ENCODE results near the gene SND1.

The SND1 gene

DNA sequence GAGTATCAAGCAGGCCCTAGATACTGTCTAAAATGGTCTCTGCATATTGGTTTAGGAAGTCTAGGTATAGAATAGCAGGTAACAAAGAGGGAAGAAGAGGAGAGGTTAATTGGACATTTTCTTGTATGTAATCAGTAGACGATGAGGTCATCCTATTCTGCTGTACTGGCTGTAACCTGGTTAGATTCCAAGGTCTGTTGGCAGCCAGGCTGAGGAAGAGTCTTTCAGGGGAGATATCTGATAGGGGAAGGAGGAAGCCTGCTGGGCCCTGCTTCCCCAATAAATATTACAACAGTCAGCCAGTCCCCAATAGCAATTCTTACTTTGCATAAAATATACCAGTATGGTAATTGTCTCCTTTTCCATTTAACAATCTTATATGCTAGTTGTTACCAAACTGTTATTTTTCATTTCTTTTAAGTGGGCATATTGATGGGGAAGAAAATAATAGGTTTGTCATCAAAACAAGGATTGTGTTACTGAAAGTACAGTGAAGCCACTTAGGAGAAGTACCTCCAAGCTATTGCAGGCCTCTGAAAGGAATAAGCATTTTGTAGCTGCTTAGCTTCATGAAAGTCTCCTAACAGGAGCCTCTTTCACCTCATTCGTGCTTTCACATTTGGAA is 192.8 kb downstream of the SND1 start (continued):
- TF ChIP-seq ZNF558 (tag by site-specific recombination; IDR thresholded peaks at IDR 0.05), result no peak
- TF ChIP-seq, protein P1, sequence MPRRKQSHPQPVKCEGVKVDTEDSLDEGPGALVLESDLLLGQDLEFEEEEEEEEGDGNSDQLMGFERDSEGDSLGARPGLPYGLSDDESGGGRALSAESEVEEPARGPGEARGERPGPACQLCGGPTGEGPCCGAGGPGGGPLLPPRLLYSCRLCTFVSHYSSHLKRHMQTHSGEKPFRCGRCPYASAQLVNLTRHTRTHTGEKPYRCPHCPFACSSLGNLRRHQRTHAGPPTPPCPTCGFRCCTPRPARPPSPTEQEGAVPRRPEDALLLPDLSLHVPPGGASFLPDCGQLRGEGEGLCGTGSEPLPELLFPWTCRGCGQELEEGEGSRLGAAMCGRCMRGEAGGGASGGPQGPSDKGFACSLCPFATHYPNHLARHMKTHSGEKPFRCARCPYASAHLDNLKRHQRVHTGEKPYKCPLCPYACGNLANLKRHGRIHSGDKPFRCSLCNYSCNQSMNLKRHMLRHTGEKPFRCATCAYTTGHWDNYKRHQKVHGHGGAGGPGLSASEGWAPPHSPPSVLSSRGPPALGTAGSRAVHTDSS (tag by site-specific recombination; IDR thresholded peaks at IDR 0.05), result peak; percentile 76
- TF ChIP-seq ZXDB (tag by site-specific recombination; IDR thresholded peaks at IDR 0.05), result peak; percentile 48; the same call in 1 of the 2 replicates
- 0 out of 2 replicates have a peak, but pooled peaks have one; percentile 18 for TF ChIP-seq ZNF335 (tag by site-specific recombination; conservative IDR thresholded peaks at IDR 0.05)
- no peak for TF ChIP-seq WT1 (tag by site-specific recombination; IDR thresholded peaks at IDR 0.05)
- TF ChIP-seq ZNF433 (tag by site-specific recombination; IDR thresholded peaks at IDR 0.05; ENCODE audit: low read depth), result no peak
- peak; percentile 82 for TF ChIP-seq ZBTB21 (tag by site-specific recombination; IDR thresholded peaks at IDR 0.05)
- TF ChIP-seq ZNF423 (tag by site-specific recombination; IDR thresholded peaks at IDR 0.05), result no peak
- TF ChIP-seq ZNF239 (tag by site-specific recombination; IDR thresholded peaks at IDR 0.05), result no peak
- TF ChIP-seq ZNF24 (tag by site-specific recombination; IDR thresholded peaks at IDR 0.05), result 0 out of 2 replicates have a peak, but pooled peaks have one; percentile 25
- TF ChIP-seq, protein P2, sequence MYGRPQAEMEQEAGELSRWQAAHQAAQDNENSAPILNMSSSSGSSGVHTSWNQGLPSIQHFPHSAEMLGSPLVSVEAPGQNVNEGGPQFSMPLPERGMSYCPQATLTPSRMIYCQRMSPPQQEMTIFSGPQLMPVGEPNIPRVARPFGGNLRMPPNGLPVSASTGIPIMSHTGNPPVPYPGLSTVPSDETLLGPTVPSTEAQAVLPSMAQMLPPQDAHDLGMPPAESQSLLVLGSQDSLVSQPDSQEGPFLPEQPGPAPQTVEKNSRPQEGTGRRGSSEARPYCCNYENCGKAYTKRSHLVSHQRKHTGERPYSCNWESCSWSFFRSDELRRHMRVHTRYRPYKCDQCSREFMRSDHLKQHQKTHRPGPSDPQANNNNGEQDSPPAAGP (tag by site-specific recombination; IDR thresholded peaks at IDR 0.05), result no peak
- TF ChIP-seq ZNF146 (tag by site-specific recombination; IDR thresholded peaks at IDR 0.05), result no peak

DNA sequence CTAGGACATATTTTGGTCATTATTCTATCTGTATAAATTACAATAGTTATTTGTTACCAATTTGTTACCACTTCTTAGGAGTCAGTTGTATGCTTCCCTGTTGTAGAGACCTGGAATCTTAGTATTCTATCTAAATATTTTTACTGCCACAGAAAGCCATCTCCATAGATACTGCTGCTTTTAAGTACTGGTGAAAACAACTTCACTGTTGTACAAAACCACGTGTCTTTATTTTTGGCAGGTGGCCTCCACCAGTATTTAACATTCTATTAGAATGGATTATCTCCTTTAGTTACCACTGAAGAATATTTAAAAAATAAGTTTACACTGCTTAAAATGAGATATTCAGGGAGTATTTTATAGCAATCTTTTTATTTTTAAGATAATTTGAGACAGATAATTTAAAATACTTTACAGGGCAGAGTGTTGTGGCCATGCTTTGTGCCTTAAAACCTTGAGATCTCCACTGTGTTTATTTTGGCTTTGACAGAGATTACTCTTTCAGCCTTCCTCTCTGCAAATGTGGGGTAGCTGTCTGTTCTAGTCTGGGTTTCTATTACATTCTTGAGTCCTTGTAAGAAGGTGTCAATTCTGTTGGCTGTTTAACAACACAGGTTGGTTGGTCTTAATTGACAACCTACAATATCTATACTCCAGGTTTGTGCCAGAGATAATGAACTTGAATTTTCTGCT is 193.7 kb downstream of the SND1 start:
- H3K4me3 ChIP-seq (ENCODE audit: low read depth, low read length), result no peak overlapping the region
- peaks cover 18% of the 10 kb centered on the region for H3K4me1 ChIP-seq (ENCODE audit: control insufficient read depth, insufficient read depth, low read length)
- ChIA-PET POLR2A (no interaction called here), CTCF (no interaction called here)
- TF ChIP-seq ZNF404 (tag by site-specific recombination; IDR thresholded peaks at IDR 0.05) (no peak), ZNF677 (tag by site-specific recombination; IDR thresholded peaks at IDR 0.05) (0 out of 2 replicates have a peak, but pooled peaks have one; percentile 49), ZNF843 (tag by site-specific recombination; IDR thresholded peaks at IDR 0.05) (no peak), ZNF184 (tag by site-specific recombination; IDR thresholded peaks at IDR 0.05) (no peak), ZNF311 (tag by site-specific recombination; IDR thresholded peaks at IDR 0.05; ENCODE audit: borderline replicate concordance) (no peak)
- TF ChIP-seq, protein P3, sequence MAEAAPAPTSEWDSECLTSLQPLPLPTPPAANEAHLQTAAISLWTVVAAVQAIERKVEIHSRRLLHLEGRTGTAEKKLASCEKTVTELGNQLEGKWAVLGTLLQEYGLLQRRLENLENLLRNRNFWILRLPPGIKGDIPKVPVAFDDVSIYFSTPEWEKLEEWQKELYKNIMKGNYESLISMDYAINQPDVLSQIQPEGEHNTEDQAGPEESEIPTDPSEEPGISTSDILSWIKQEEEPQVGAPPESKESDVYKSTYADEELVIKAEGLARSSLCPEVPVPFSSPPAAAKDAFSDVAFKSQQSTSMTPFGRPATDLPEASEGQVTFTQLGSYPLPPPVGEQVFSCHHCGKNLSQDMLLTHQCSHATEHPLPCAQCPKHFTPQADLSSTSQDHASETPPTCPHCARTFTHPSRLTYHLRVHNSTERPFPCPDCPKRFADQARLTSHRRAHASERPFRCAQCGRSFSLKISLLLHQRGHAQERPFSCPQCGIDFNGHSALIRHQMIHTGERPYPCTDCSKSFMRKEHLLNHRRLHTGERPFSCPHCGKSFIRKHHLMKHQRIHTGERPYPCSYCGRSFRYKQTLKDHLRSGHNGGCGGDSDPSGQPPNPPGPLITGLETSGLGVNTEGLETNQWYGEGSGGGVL (tag by site-specific recombination; IDR thresholded peaks at IDR 0.05), result no peak
- no peaks in the 10 kb centered on the region for H3K9me3 ChIP-seq (ENCODE audit: control insufficient read depth, insufficient read depth, low read depth, low read length)
- peaks cover 0 to 9% of the 10 kb centered on the region in 2 experiments; a peak in 1 of 3 replicates for H3K36me3 ChIP-seq (ENCODE audit: control insufficient read depth in 2 of 2, insufficient read depth in 1 of 2, low read length in 2 of 2)
- no peak overlapping the region for H3K27ac ChIP-seq (ENCODE audit: extremely low read depth, low read depth, low read length)

DNA sequence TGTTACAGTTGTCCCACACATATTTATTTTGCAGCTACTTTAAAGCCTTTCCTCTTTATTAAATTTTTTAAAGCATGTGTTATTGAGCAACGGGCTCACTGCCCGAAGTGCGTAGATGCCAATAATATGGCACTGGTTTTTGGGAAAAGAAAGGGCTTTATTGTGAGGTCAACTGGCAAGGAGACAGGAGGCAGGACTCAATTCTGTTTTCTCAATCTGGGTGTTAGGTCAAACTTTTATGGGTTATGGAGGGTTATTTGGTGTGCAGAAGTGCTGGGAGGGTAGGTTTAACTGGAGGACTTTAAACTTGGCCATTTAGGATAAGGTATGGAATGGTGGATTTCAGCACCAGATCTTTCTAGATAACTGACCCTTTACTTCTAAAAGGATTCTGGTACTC is 195.6 kb downstream of the SND1 start:
- no peak overlapping the region for H3K4me3 ChIP-seq (ENCODE audit: low read depth, low read length)
- ChIA-PET CTCF (no interaction called here), POLR2A (no interaction called here)
- H3K9me3 ChIP-seq (ENCODE audit: control insufficient read depth, insufficient read depth, low read depth, low read length), result no peaks in the 10 kb centered on the region
- H3K36me3 ChIP-seq (ENCODE audit: control insufficient read depth in 2 of 2, insufficient read depth in 1 of 2, low read length in 2 of 2), result peaks cover 0 to 9% of the 10 kb centered on the region in 2 experiments; a peak in 1 of 3 replicates
- H3K27ac ChIP-seq (ENCODE audit: extremely low read depth, low read depth, low read length), result no peak overlapping the region
- peaks cover 18% of the 10 kb centered on the region for H3K4me1 ChIP-seq (ENCODE audit: control insufficient read depth, insufficient read depth, low read length)
- TF ChIP-seq, protein P4, sequence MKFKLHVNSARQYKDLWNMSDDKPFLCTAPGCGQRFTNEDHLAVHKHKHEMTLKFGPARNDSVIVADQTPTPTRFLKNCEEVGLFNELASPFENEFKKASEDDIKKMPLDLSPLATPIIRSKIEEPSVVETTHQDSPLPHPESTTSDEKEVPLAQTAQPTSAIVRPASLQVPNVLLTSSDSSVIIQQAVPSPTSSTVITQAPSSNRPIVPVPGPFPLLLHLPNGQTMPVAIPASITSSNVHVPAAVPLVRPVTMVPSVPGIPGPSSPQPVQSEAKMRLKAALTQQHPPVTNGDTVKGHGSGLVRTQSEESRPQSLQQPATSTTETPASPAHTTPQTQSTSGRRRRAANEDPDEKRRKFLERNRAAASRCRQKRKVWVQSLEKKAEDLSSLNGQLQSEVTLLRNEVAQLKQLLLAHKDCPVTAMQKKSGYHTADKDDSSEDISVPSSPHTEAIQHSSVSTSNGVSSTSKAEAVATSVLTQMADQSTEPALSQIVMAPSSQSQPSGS (tag by site-specific recombination; IDR thresholded peaks at IDR 0.05; ENCODE audit: low read depth), result no peak
- TF ChIP-seq, protein P5, sequence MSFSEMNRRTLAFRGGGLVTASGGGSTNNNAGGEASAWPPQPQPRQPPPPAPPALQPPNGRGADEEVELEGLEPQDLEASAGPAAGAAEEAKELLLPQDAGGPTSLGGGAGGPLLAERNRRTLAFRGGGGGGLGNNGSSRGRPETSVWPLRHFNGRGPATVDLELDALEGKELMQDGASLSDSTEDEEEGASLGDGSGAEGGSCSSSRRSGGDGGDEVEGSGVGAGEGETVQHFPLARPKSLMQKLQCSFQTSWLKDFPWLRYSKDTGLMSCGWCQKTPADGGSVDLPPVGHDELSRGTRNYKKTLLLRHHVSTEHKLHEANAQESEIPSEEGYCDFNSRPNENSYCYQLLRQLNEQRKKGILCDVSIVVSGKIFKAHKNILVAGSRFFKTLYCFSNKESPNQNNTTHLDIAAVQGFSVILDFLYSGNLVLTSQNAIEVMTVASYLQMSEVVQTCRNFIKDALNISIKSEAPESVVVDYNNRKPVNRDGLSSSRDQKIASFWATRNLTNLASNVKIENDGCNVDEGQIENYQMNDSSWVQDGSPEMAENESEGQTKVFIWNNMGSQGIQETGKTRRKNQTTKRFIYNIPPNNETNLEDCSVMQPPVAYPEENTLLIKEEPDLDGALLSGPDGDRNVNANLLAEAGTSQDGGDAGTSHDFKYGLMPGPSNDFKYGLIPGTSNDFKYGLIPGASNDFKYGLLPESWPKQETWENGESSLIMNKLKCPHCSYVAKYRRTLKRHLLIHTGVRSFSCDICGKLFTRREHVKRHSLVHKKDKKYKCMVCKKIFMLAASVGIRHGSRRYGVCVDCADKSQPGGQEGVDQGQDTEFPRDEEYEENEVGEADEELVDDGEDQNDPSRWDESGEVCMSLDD (tag by site-specific recombination; IDR thresholded peaks at IDR 0.05), result no peak
- no peak for TF ChIP-seq ZNF626 (tag by site-specific recombination; IDR thresholded peaks at IDR 0.05)
- TF ChIP-seq GLI2 (tag by site-specific recombination; IDR thresholded peaks at IDR 0.05; ENCODE audit: borderline replicate concordance, low read depth), result no peak
- no peak for TF ChIP-seq ZNF133 (tag by site-specific recombination; IDR thresholded peaks at IDR 0.05)
- no peak for TF ChIP-seq RBAK (tag by site-specific recombination; IDR thresholded peaks at IDR 0.05)
